ENCODE measurements around the gene HAPLN3. TPM values are rescaled to one million over a fixed set of nuclear protein-coding genes. Genes with fewer than 3 reads are reported as not detected.

The HAPLN3 gene
- total RNA-seq, 1 donor from 2014 or later, result 189 TPM

DNA sequence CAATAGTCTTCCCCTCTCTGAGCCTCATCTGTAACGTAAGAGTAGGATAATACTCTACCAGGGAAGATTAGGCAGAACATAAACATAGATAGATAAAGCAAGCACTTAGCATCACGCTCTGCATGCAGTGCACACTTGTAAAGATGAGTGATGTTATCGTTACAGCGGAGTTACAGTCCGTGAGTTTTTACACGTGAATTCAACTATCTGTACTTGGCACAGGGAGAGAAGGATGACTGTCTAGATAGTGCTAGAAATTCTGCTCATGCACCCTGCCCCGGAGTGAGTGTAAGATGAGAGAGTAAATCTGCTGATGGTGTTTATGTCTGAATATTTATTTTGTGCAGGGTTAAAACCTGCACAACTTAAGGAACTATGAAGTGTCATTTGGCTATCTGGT, 35.8 kb downstream of the HAPLN3 start:
- Histone ChIP-seq H3K4me3 (no peak overlapping the region), H3K9me3 (no peaks in the 10 kb centered on the region), H3K4me1 (no peaks in the 10 kb centered on the region), H3K36me3 (peaks cover 6 to 29% of the 10 kb centered on the region in 2 donors), H3K27ac (no peak overlapping the region), H3K27me3 (no peaks in the 10 kb centered on the region)
- TF ChIP-seq, protein P1, sequence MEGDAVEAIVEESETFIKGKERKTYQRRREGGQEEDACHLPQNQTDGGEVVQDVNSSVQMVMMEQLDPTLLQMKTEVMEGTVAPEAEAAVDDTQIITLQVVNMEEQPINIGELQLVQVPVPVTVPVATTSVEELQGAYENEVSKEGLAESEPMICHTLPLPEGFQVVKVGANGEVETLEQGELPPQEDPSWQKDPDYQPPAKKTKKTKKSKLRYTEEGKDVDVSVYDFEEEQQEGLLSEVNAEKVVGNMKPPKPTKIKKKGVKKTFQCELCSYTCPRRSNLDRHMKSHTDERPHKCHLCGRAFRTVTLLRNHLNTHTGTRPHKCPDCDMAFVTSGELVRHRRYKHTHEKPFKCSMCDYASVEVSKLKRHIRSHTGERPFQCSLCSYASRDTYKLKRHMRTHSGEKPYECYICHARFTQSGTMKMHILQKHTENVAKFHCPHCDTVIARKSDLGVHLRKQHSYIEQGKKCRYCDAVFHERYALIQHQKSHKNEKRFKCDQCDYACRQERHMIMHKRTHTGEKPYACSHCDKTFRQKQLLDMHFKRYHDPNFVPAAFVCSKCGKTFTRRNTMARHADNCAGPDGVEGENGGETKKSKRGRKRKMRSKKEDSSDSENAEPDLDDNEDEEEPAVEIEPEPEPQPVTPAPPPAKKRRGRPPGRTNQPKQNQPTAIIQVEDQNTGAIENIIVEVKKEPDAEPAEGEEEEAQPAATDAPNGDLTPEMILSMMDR (IDR thresholded peaks at IDR 0.05), result no peak
- DNase-seq (ENCODE audit: low spot score in 2 of 2), result no peak
- intact Hi-C loops (cut with DNase I), result no loop called here

DNA sequence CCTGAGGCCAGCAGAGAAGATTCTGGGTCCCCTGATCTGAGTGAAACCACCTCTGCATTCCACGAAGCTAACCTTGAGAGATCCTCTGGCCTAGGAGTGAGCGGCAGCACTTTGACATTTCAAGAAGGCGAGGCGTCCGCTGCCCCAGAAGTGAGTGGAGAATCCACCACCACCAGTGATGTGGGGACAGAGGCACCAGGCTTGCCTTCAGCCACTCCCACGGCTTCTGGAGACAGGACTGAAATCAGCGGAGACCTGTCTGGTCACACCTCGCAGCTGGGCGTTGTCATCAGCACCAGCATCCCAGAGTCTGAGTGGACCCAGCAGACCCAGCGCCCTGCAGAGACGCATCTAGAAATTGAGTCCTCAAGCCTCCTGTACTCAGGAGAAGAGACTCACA, 36.4 kb downstream of the HAPLN3 start:
- H3K36me3 ChIP-seq, result peaks cover 6 to 36% of the 10 kb centered on the region in 2 donors
- TF ChIP-seq, protein P1 (IDR thresholded peaks at IDR 0.05), result no peak
- no peak for DNase-seq (ENCODE audit: low spot score in 2 of 2)
- no peaks in the 10 kb centered on the region for H3K27me3 ChIP-seq
- intact Hi-C loops (cut with DNase I), result no loop called here
- H3K4me3 ChIP-seq, result no peak overlapping the region
- no peak overlapping the region for H3K27ac ChIP-seq
- no peaks in the 10 kb centered on the region for H3K4me1 ChIP-seq
- H3K9me3 ChIP-seq, result no peaks in the 10 kb centered on the region

DNA sequence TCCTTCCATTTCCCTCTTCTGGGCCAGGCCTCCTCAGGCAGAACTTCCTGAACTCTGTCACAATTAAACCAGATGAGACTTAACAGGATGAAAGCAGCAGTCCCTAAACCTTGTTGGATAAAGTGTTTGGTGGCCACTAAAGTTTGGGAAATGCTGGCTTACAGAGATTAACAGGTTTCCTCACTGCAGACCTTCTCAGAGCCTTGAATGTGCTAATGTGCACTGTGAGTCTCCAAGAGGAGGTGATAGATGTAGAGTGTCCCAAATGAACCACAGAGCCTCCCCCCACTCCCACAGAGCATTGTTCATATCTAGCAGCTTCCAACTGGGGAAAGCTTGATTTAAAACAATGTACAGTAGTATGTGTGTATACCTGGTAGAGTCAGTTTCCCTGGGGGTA, 42.9 kb downstream of the HAPLN3 start:
- intact Hi-C loops (cut with DNase I), result no loop called here
- H3K36me3 ChIP-seq, result peaks cover 0 to 26% of the 10 kb centered on the region in 2 donors
- no peaks in the 10 kb centered on the region for H3K27me3 ChIP-seq
- H3K27ac ChIP-seq, result no peak overlapping the region
- no peak overlapping the region for H3K4me3 ChIP-seq
- DNase-seq (ENCODE audit: low spot score in 2 of 2), result no peak
- H3K4me1 ChIP-seq, result no peaks in the 10 kb centered on the region
- TF ChIP-seq, protein P1 (IDR thresholded peaks at IDR 0.05), result no peak
- H3K9me3 ChIP-seq, result no peaks in the 10 kb centered on the region

DNA sequence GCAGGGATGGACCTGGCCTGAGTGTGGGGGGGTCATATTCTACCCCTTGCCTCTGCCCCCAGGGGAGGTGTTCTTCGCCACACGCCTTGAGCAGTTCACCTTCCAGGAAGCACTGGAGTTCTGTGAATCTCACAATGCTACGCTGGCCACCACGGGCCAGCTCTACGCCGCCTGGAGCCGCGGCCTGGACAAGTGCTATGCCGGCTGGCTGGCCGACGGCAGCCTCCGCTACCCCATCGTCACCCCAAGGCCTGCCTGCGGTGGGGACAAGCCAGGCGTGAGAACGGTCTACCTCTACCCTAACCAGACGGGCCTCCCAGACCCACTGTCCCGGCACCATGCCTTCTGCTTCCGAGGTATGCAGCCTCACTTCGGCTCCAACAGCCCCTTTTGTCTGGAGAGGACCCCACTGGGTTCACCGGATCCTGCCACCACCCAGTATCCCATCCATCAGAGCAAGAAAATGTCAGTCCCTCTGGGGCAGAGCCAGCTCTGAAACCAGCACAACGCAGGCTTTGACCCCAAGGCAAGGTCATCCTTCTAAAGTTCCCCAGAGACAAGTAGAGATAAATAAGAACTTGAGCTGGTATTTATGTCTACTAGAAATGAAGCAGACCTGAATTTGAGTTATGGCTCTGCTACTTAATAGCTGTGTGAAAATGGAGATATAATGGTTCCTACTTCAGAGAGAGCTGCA, 45.8 kb downstream of the HAPLN3 start:
- Histone ChIP-seq H3K27me3 (no peaks in the 10 kb centered on the region), H3K27ac (no peak overlapping the region), H3K4me3 (no peak overlapping the region), H3K9me3 (no peaks in the 10 kb centered on the region), H3K4me1 (no peaks in the 10 kb centered on the region), H3K36me3 (peaks cover 7 to 20% of the 10 kb centered on the region in 2 donors)
- TF ChIP-seq, protein P1 (IDR thresholded peaks at IDR 0.05), result no peak
- DNase-seq (ENCODE audit: low spot score in 2 of 2), result no peak
- intact Hi-C loops (cut with DNase I), result no loop called here

DNA sequence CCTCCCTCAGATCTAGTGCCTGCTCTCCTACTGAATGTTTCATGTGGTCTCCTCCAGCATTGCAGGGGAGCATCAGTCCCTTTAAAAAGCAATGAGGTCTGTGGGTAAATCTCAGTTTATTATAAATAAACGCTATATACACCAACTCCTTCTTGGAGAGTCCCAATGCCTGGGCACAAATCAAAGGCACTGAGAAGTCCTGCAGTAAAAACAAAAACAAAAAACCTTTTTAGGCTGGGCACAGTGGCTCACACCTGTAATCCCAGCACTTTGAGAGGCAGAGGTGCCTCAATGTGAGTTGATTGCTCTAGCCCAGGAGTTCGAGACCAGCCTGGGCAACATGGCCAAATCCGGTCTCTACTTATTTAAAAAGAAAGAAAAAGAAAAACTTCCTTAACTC, 47.1 kb downstream of the HAPLN3 start:
- intact Hi-C loops (cut with DNase I), result no loop called here
- no peaks in the 10 kb centered on the region for H3K27me3 ChIP-seq
- no peak overlapping the region for H3K27ac ChIP-seq
- H3K9me3 ChIP-seq, result no peaks in the 10 kb centered on the region
- TF ChIP-seq, protein P1 (IDR thresholded peaks at IDR 0.05), result no peak
- H3K4me3 ChIP-seq, result no peak overlapping the region
- H3K4me1 ChIP-seq, result no peaks in the 10 kb centered on the region
- H3K36me3 ChIP-seq, result peaks cover 7 to 13% of the 10 kb centered on the region in 2 donors
- no peak for DNase-seq (ENCODE audit: low spot score in 2 of 2)
